Stimulated activated CD4-positive, alpha-beta T cell treated with anti-CD3 and anti-CD28 coated beads, Interleukin-2, amount 100 ng/mL, for 24 hours (primary cell): ENCODE data around the gene NDEL1.

ENCODE experiments used
- DNase-seq, 2 donors: peaks; one replicate each; pipeline ENCODE4 v3.0.0-alpha.2; 2020

The NDEL1 gene

GRCh38 chr17:8459831-8460230, 24.1 kb downstream of the NDEL1 start:
- no peak for DNase-seq

GRCh38 chr17:8462564-8462963, 26.9 kb downstream of the NDEL1 start:
- DNase-seq, result no peak

GRCh38 chr17:8463099-8463498, 27.4 kb downstream of the NDEL1 start:
- no peak for DNase-seq

- no peak for DNase-seq
Measured at GRCh38 chr17:8464941-8465340, 29.3 kb downstream of the NDEL1 start.

- no peak for DNase-seq
Measured at GRCh38 chr17:8465356-8465755, 29.7 kb downstream of the NDEL1 start.

GRCh38 chr17:8465759-8466158, 30.1 kb downstream of the NDEL1 start:
- no peak for DNase-seq

- DNase-seq, result no peak
Measured at GRCh38 chr17:8466456-8466855, 30.8 kb downstream of the NDEL1 start.

- no peak for DNase-seq
Measured at GRCh38 chr17:8466873-8467272, 31.2 kb downstream of the NDEL1 start.

- DNase-seq, result no peak
Measured at GRCh38 chr17:8467527-8467926, 31.8 kb downstream of the NDEL1 start.

GRCh38 chr17:8468127-8468526, 32.4 kb downstream of the NDEL1 start:
- no peak for DNase-seq

GRCh38 chr17:8468980-8469379, 33.3 kb downstream of the NDEL1 start:
- DNase-seq, result no peak

GRCh38 chr17:8469964-8470363, 34.3 kb downstream of the NDEL1 start:
- DNase-seq, result no peak

- no peak for DNase-seq
Measured at GRCh38 chr17:8470447-8471047, 34.9 kb downstream of the NDEL1 start.

- no peak for DNase-seq
Measured at GRCh38 chr17:8472663-8473062, 37.0 kb downstream of the NDEL1 start.

- no peak for DNase-seq
Measured at GRCh38 chr17:8473451-8474192, 37.9 kb downstream of the NDEL1 start.

GRCh38 chr17:8474826-8475225, 39.1 kb downstream of the NDEL1 start:
- DNase-seq, result no peak

- DNase-seq, result no peak
Measured at GRCh38 chr17:8475227-8475626, 39.5 kb downstream of the NDEL1 start.

GRCh38 chr17:8475781-8476180, 40.1 kb downstream of the NDEL1 start:
- no peak for DNase-seq

GRCh38 chr17:8476741-8477140, 41.1 kb downstream of the NDEL1 start:
- DNase-seq, result no peak

- DNase-seq, result no peak
Measured at GRCh38 chr17:8477171-8477570, 41.5 kb downstream of the NDEL1 start.

GRCh38 chr17:8477715-8478441, 42.2 kb downstream of the NDEL1 start:
- DNase-seq, result no peak

- DNase-seq, result no peak
Measured at GRCh38 chr17:8479431-8479947, 43.8 kb downstream of the NDEL1 start.

- no peak for DNase-seq
Measured at GRCh38 chr17:8480011-8480976, 44.6 kb downstream of the NDEL1 start.
